ENCODE results near the gene C2CD2. TPM values are rescaled to one million over a fixed set of nuclear protein-coding genes. Genes with fewer than 3 reads are reported as not detected.
"Not testable (repeated sequence)": the region's sequence is repeated elsewhere in the genome, so short reads cannot be mapped to it uniquely, and the experiment has no call there.

C2CD2 gene
- total and polyA plus RNA-seq, 2 experiments from 2014 or later: 4.5 to 16.2 TPM

- H3K4me1 Mint-ChIP-seq: peaks cover 15% of the 10 kb centered on the region
- not testable (repeated sequence) for ATAC-seq
These were observed 5.9 kb upstream of the C2CD2 start for GRCh38 chr21:41959697-41960096.

GRCh38 chr21:41958886-41959563 is 5.2 kb upstream of the C2CD2 start:
- peaks cover 19% of the 10 kb centered on the region for H3K4me1 Mint-ChIP-seq
- H3K36me3 Mint-ChIP-seq (ENCODE audit: low read depth): no peaks in the 10 kb centered on the region; the same call in 1 of the 3 replicates
- Histone ChIP-seq H3K27me3 (ENCODE audit: insufficient read depth) (no peaks in the 10 kb centered on the region), H3K36me3 (ENCODE audit: insufficient read depth) (no peaks in the 10 kb centered on the region), H3K79me2 (replicated peaks; ENCODE audit: insufficient read depth) (no peaks in the 10 kb centered on the region), H3F3A (replicated peaks; ENCODE audit: low read depth) (0 out of 2 replicates have a peak, but pooled peaks cover 5% of the 10 kb centered on the region), H3K4me2 (no peak overlapping the region), H3K4me1 (ENCODE audit: insufficient read depth) (no peaks in the 10 kb centered on the region; the same call in 1 of the 2 replicates), H3K9me2 (ENCODE audit: insufficient read depth) (no peaks in the 10 kb centered on the region), H4K20me1 (replicated peaks; ENCODE audit: insufficient read depth) (no peaks in the 10 kb centered on the region), H3K4me3 (no peak overlapping the region), H2AFZ (no peak overlapping the region), H3K27ac (ENCODE audit: low read depth) (no peak overlapping the region)
- H3K4me3 Mint-ChIP-seq: no peak overlapping the region
- DNase-seq (ENCODE audit: low spot score) (no peak), ATAC-seq (no peak)
- H3K9me3 Mint-ChIP-seq: no peaks in the 10 kb centered on the region
- no peak overlapping the region for H3K27ac Mint-ChIP-seq
- peaks cover 2% of the 10 kb centered on the region for H3K27me3 Mint-ChIP-seq (ENCODE audit: insufficient read depth, low read depth, poor library complexity)
- TF ChIP-seq CTCF (conservative IDR thresholded peaks at IDR 0.05; ENCODE audit: low read depth in 2 of 2) (no peak), EZH2 (IDR thresholded peaks at IDR 0.05; ENCODE audit: low read depth, unreplicated experiment) (no peak), EZH2phosphoT487 (IDR thresholded peaks at IDR 0.05; ENCODE audit: unreplicated experiment) (no peak), STAT1 (IDR thresholded peaks at IDR 0.05; ENCODE audit: unreplicated experiment) (no peak), POLR2AphosphoS5 (IDR thresholded peaks at IDR 0.05; ENCODE audit: low read depth) (no peak), NANOG (IDR thresholded peaks at IDR 0.05; ENCODE audit: borderline replicate concordance) (no peak), ZNF114 (CRISPR knock-in tag; IDR thresholded peaks at IDR 0.05) (no peak), JUNB (IDR thresholded peaks at IDR 0.05; ENCODE audit: unreplicated experiment) (no peak), REST (IDR thresholded peaks at IDR 0.05; ENCODE audit: unreplicated experiment) (no peak), ZNF462 (CRISPR knock-in tag; IDR thresholded peaks at IDR 0.05) (no peak)

More at GRCh38 chr21:41959697-41960096, 5.9 kb upstream of the C2CD2 start:
- DNase-seq (ENCODE audit: low spot score); H3K9me3 Mint-ChIP-seq; H3K27ac Mint-ChIP-seq; H3K36me3 Mint-ChIP-seq (ENCODE audit: low read depth); H3F3A ChIP-seq (replicated peaks; ENCODE audit: low read depth); H3K27me3 ChIP-seq (ENCODE audit: insufficient read depth); H3K4me3 Mint-ChIP-seq; H3K4me3 ChIP-seq; H3K4me2 ChIP-seq; H3K27me3 Mint-ChIP-seq (ENCODE audit: insufficient read depth, low read depth, poor library complexity); H3K27ac ChIP-seq (ENCODE audit: low read depth); H3K36me3 ChIP-seq (ENCODE audit: insufficient read depth); H4K20me1 ChIP-seq (replicated peaks; ENCODE audit: insufficient read depth); H3K4me1 ChIP-seq (ENCODE audit: insufficient read depth); H3K9me2 ChIP-seq (ENCODE audit: insufficient read depth); H3K79me2 ChIP-seq (replicated peaks; ENCODE audit: insufficient read depth); H2AFZ ChIP-seq: not testable (repeated sequence)
